ENCODE results near the gene ZMYM4.

ZMYM4 gene

GRCh38 chr1:35345439-35345981 is 77.0 kb downstream of the ZMYM4 start:
- Histone ChIP-seq H3K27me3 (no peaks in the 10 kb centered on the region), H3K36me3 (no peaks in the 10 kb centered on the region), H3K4me1 (no peaks in the 10 kb centered on the region), H3K4me3 (ENCODE audit: low read depth, low read length) (no peak overlapping the region), H3K9me3 (no peaks in the 10 kb centered on the region)
- no peak for TF ChIP-seq CTCF (IDR thresholded peaks at IDR 0.05; ENCODE audit: low read depth, low read length)
- no peak for DNase-seq

GRCh38 chr1:35350872-35351271 is 82.4 kb downstream of the ZMYM4 start:
- DNase-seq, result no peak
- Histone ChIP-seq H3K36me3 (no peaks in the 10 kb centered on the region), H3K27me3 (no peaks in the 10 kb centered on the region), H3K9me3 (no peaks in the 10 kb centered on the region), H3K4me1 (no peaks in the 10 kb centered on the region), H3K4me3 (ENCODE audit: low read depth, low read length) (no peak overlapping the region)
- TF ChIP-seq CTCF (IDR thresholded peaks at IDR 0.05; ENCODE audit: low read depth, low read length), result no peak

- no peaks in the 10 kb centered on the region for H3K4me1 ChIP-seq
- H3K4me3 ChIP-seq (ENCODE audit: low read depth, low read length), result no peak overlapping the region
- no peaks in the 10 kb centered on the region for H3K27me3 ChIP-seq
- no peak for DNase-seq
- no peak for TF ChIP-seq CTCF (IDR thresholded peaks at IDR 0.05; ENCODE audit: low read depth, low read length)
- no peaks in the 10 kb centered on the region for H3K36me3 ChIP-seq
- no peaks in the 10 kb centered on the region for H3K9me3 ChIP-seq
These were observed 91.5 kb downstream of the ZMYM4 start for GRCh38 chr1:35359995-35360394.

- H3K4me1 ChIP-seq, result no peaks in the 10 kb centered on the region
- no peak for TF ChIP-seq CTCF (IDR thresholded peaks at IDR 0.05; ENCODE audit: low read depth, low read length)
- H3K9me3 ChIP-seq, result no peaks in the 10 kb centered on the region
- H3K36me3 ChIP-seq, result no peaks in the 10 kb centered on the region
- no peak for DNase-seq
- no peaks in the 10 kb centered on the region for H3K27me3 ChIP-seq
- H3K4me3 ChIP-seq (ENCODE audit: low read depth, low read length), result no peak overlapping the region
These were observed 93.1 kb downstream of the ZMYM4 start for GRCh38 chr1:35361638-35362037.

GRCh38 chr1:35364741-35365140 is 96.2 kb downstream of the ZMYM4 start:
- DNase-seq, result no peak
- H3K4me1 ChIP-seq, result no peaks in the 10 kb centered on the region
- no peaks in the 10 kb centered on the region for H3K9me3 ChIP-seq
- H3K36me3 ChIP-seq, result no peaks in the 10 kb centered on the region
- no peak overlapping the region for H3K4me3 ChIP-seq (ENCODE audit: low read depth, low read length)
- no peak for TF ChIP-seq CTCF (IDR thresholded peaks at IDR 0.05; ENCODE audit: low read depth, low read length)
- no peaks in the 10 kb centered on the region for H3K27me3 ChIP-seq

GRCh38 chr1:35367914-35368313 is 99.4 kb downstream of the ZMYM4 start:
- no peaks in the 10 kb centered on the region for H3K9me3 ChIP-seq
- no peak for DNase-seq
- TF ChIP-seq CTCF (IDR thresholded peaks at IDR 0.05; ENCODE audit: low read depth, low read length), result no peak
- no peaks in the 10 kb centered on the region for H3K4me1 ChIP-seq
- no peak overlapping the region for H3K4me3 ChIP-seq (ENCODE audit: low read depth, low read length)
- no peaks in the 10 kb centered on the region for H3K36me3 ChIP-seq
- no peaks in the 10 kb centered on the region for H3K27me3 ChIP-seq
